Ascending aorta (tissue), 2 donors: Measurements from ENCODE around the gene SLC27A2. TPM values are rescaled to one million over a fixed set of nuclear protein-coding genes. Genes with fewer than 3 reads are reported as not detected.
"Not testable (repeated sequence)": the region's sequence is repeated elsewhere in the genome, so short reads cannot be mapped to it uniquely, and the experiment has no call there.

Source experiments
- DNase-seq, 2 donors: peaks; one replicate each; pipeline ENCODE4 v3.0.0-alpha.2; 2019; ENCODE audit warnings: low spot score in 2 of 2
- H3K27ac ChIP-seq, 2 donors: fragments of 200-600 bp; sonication (generic); one replicate each; pipeline ENCODE4 v1.5.1; 2016 to 2017; ENCODE audit warnings: mild to moderate bottlenecking in 1 of 2
- H3K27me3 ChIP-seq: fragments of 200-600 bp; sonication (generic); one replicate; pipeline ENCODE4 v1.5.1; 2017
- H3K36me3 ChIP-seq, 2 donors: fragments of 200-600 bp; sonication (generic); one replicate each; pipeline ENCODE4 v1.5.1; 2016
- H3K4me1 ChIP-seq, 2 donors: fragments of 200-600 bp; sonication (generic); one replicate each; pipeline ENCODE4 v1.5.1; 2016 to 2017; ENCODE audit warnings: mild to moderate bottlenecking in 1 of 2
- H3K4me3 ChIP-seq, 2 donors: fragments of 200-600 bp; sonication (generic); one replicate each; pipeline ENCODE4 v1.5.1; 2016 to 2017; ENCODE audit warnings: mild to moderate bottlenecking in 1 of 2
- H3K9me3 ChIP-seq, 2 donors: fragments of 200-600 bp; sonication (generic); one replicate each; pipeline ENCODE4 v1.5.1; 2016
- intact Hi-C: fragments of 100-400 bp; cut with DNase I; formaldehyde crosslinking; loops from one replicate; pipeline ENCODE4 v1.15.1; 2023
- total RNA-seq: library from RNA; depleted of rRNA; stranded (reverse); fragments of >200 nt; gene quantifications from one replicate; pipeline ENCODE4 v1.1.0, GENCODE V29; 2016
- TF ChIP-seq, protein P1 (sequence below), 3 experiments: fragments of 200-600 bp in 2 of 3; fragments of 450-650 bp in 1 of 3; sonication (generic) in 2 of 3; IDR thresholded peaks; one replicate each; pipeline ENCODE4 v1.5.1; 2016 to 2019; ENCODE audit warnings: antibody characterized with exemption in 3 of 3, mild to moderate bottlenecking in 1 of 3, moderate library complexity in 1 of 3

SLC27A2 gene
- total RNA-seq, 1 donor from 2014 or later: not detected

DNA sequence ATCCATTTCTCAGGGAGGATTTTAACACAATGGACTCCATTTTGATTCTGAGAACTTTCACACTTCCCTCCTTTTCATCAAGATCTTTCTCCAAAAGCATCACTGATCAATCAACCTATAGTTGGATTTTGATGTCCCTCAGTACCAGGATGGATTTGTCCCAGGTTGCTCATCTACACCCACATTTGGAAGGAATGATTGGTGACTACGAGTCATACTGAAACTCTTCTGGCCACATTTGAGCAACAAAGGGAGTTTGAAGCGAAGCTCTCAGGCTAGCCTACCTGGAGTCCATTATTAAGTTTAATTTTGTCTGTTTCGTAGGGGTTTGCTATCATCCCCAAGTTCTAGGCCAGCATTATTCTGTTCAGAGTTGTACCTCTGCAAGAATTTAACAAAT is 31.6 kb upstream of the SLC27A2 start:
- intact Hi-C loops: no loop called here
- Histone ChIP-seq H3K4me3 (no peak overlapping the region), H3K4me1 (no peaks in the 10 kb centered on the region), H3K9me3 (no peaks in the 10 kb centered on the region), H3K27me3 (no peaks in the 10 kb centered on the region), H3K36me3 (no peaks in the 10 kb centered on the region), H3K27ac (no peak overlapping the region)
- TF ChIP-seq, protein P1, sequence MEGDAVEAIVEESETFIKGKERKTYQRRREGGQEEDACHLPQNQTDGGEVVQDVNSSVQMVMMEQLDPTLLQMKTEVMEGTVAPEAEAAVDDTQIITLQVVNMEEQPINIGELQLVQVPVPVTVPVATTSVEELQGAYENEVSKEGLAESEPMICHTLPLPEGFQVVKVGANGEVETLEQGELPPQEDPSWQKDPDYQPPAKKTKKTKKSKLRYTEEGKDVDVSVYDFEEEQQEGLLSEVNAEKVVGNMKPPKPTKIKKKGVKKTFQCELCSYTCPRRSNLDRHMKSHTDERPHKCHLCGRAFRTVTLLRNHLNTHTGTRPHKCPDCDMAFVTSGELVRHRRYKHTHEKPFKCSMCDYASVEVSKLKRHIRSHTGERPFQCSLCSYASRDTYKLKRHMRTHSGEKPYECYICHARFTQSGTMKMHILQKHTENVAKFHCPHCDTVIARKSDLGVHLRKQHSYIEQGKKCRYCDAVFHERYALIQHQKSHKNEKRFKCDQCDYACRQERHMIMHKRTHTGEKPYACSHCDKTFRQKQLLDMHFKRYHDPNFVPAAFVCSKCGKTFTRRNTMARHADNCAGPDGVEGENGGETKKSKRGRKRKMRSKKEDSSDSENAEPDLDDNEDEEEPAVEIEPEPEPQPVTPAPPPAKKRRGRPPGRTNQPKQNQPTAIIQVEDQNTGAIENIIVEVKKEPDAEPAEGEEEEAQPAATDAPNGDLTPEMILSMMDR (IDR thresholded peaks at IDR 0.05): no peak
- no peak for DNase-seq

GRCh38 chr15:50150851-50151250 is 31.1 kb upstream of the SLC27A2 start:
- Histone ChIP-seq H3K4me3 (no peak overlapping the region), H3K9me3 (no peaks in the 10 kb centered on the region), H3K27ac (no peak overlapping the region), H3K4me1 (no peaks in the 10 kb centered on the region), H3K27me3 (no peaks in the 10 kb centered on the region), H3K36me3 (no peaks in the 10 kb centered on the region)
- intact Hi-C loops: no loop called here
- TF ChIP-seq, protein P1 (IDR thresholded peaks at IDR 0.05): no peak
- DNase-seq: no peak

DNA sequence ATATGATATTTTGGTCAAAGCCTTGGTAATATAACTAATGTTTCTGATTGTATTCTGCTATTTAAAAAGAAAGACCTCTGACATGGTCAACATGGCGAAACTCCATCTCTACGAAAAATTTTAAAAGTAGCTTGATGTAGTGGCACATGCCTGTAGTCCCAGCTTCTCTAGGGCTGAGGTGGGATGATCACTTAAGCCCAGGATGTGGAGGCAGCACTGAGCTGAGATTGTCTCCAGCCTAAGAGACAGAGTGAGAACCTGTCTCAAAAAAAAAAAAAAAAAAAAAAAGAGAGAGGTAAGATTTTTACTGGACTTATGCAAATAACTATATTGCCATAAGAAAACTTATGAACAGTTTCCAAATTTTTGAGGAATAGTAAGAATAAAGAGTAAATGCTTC is 30.5 kb upstream of the SLC27A2 start:
- Histone ChIP-seq H3K9me3 (no peaks in the 10 kb centered on the region), H3K36me3 (no peaks in the 10 kb centered on the region), H3K4me3 (no peak overlapping the region), H3K27ac (no peak overlapping the region), H3K4me1 (no peaks in the 10 kb centered on the region), H3K27me3 (no peaks in the 10 kb centered on the region)
- no peak for DNase-seq
- TF ChIP-seq, protein P1 (IDR thresholded peaks at IDR 0.05): no peak
- intact Hi-C loops: no loop called here

- H3K9me3 ChIP-seq, H3K27me3 ChIP-seq, DNase-seq, H3K27ac ChIP-seq, H3K36me3 ChIP-seq, H3K4me3 ChIP-seq, H3K4me1 ChIP-seq, intact Hi-C loops: not testable (repeated sequence)
These were observed 23.8 kb upstream of the SLC27A2 start for GRCh38 chr15:50158236-50158635.

- no peak overlapping the region for H3K27ac ChIP-seq
- intact Hi-C loops: no loop called here
- DNase-seq: no peak
- no peaks in the 10 kb centered on the region for H3K27me3 ChIP-seq
- H3K36me3 ChIP-seq: no peaks in the 10 kb centered on the region
- H3K4me1 ChIP-seq: no peaks in the 10 kb centered on the region
- H3K9me3 ChIP-seq: no peaks in the 10 kb centered on the region
- H3K4me3 ChIP-seq: no peak overlapping the region
- TF ChIP-seq, protein P1 (IDR thresholded peaks at IDR 0.05): no peak
These were observed 18.9 kb upstream of the SLC27A2 start for GRCh38 chr15:50162969-50163718.

- H3K4me1 ChIP-seq: no peaks in the 10 kb centered on the region
- no peak overlapping the region for H3K4me3 ChIP-seq
- H3K36me3 ChIP-seq: no peaks in the 10 kb centered on the region
- TF ChIP-seq, protein P1 (IDR thresholded peaks at IDR 0.05): no peak
- no peak for DNase-seq
- no peaks in the 10 kb centered on the region for H3K9me3 ChIP-seq
- H3K27ac ChIP-seq: no peak overlapping the region
- H3K27me3 ChIP-seq: no peaks in the 10 kb centered on the region
- intact Hi-C loops: no loop called here
These were observed 18.1 kb upstream of the SLC27A2 start for GRCh38 chr15:50163719-50164410.
